Transverse colon (tissue), 4 donors: ENCODE results near the gene HIVEP3. TPM values are rescaled to one million over a fixed set of nuclear protein-coding genes. Genes with fewer than 3 reads are reported as not detected.
A peak's percentile ranks its signal among the peaks of the same experiment; 100 is the strongest.

Experiments used
- DNase-seq: peaks from one replicate; pipeline ENCODE4 v3.0.0-alpha.2; 2019
- H3K27ac ChIP-seq, 4 donors: fragments of 200-600 bp; sonication (generic); 2 replicates each; pipeline ENCODE4 v1.5.1; 2016 to 2018; ENCODE audit warnings: inconsistent platforms in 4 of 4
- H3K27me3 ChIP-seq: fragments of 200-600 bp; sonication (generic); 2 replicates; pipeline ENCODE4 v1.5.1; 2017; ENCODE audit warnings: inconsistent platforms
- H3K36me3 ChIP-seq, 4 donors: fragments of 200-600 bp; sonication (generic); 2 replicates each; pipeline ENCODE4 v1.5.1; 2017 to 2019; ENCODE audit warnings: inconsistent platforms in 4 of 4
- H3K4me1 ChIP-seq, 4 donors: fragments of 200-600 bp; sonication (generic); 2 replicates each; pipeline ENCODE4 v1.5.1; 2017 to 2020; ENCODE audit warnings: inconsistent platforms in 4 of 4
- H3K4me3 ChIP-seq, 4 donors: fragments of 200-600 bp; sonication (generic); 1 replicate in 1 of 4; 2 replicates in 3 of 4; pipeline versions ENCODE4 v1.5.1 to v1.6.1; 2017 to 2019; ENCODE audit warnings: inconsistent platforms in 4 of 4
- H3K9me3 ChIP-seq, 2 donors: fragments of 200-600 bp; sonication (generic); 2 replicates each; pipeline ENCODE4 v1.5.1; 2017 to 2019; ENCODE audit warnings: inconsistent platforms in 2 of 2
- EP300 ChIP-seq: sonication (generic); formaldehyde crosslinking; IDR thresholded peaks from one replicate; pipeline ENCODE4 v1.6.1; 2017; ENCODE audit warnings: antibody characterized with exemption, low read depth
- POLR2A ChIP-seq: fragments of 450-650 bp; IDR thresholded peaks from one replicate; pipeline ENCODE4 v1.6.1; 2016; ENCODE audit warnings: antibody characterized with exemption, mild to moderate bottlenecking, moderate library complexity
- POLR2AphosphoS5 ChIP-seq, 3 donors: sonication (generic); formaldehyde crosslinking; IDR thresholded peaks; one replicate each; pipeline ENCODE4 v1.6.1; 2016; ENCODE audit warnings: antibody characterized with exemption in 3 of 3
- WGBS, 2 donors: methylation state at CpG; one replicate each; pipeline ENCODE4 v1.1.5; 2018; ENCODE audit warnings: low coverage in 1 of 2; 5-methylcytosine and 5-hydroxymethylcytosine counted together
- in situ Hi-C, 4 donors: fragments of 200-750 bp; cut with MboI; loops; one replicate each; pipeline versions ENCODE4 v1.15.0 to v1.15.1; 2017; ENCODE audit warnings: low sequenced_read_pairs in 3 of 4, low pct_ligation_motif_present in 1 of 4, low pct_unique_long_range_greater_than_20kb in 1 of 4
- intact Hi-C: fragments of 100-400 bp; cut with DNase I; formaldehyde crosslinking; loops from one replicate; pipeline ENCODE4 v1.15.1; 2023; ENCODE audit warnings: low total_unique reads
- total RNA-seq, 4 donors: library from RNA; depleted of rRNA; stranded (reverse); fragments of >200 nt; gene quantifications; one replicate each; pipeline ENCODE4 v1.1.0, GENCODE V29; 2016
- TF ChIP-seq, protein P1 (sequence below), 5 experiments: fragments of 200-600 bp in 3 of 5; fragments of 450-650 bp in 2 of 5; sonication (generic) in 3 of 5; IDR thresholded peaks; 1 replicate in 2 of 5; 2 replicates in 3 of 5; pipeline ENCODE4 v1.5.1; 2016 to 2017; ENCODE audit warnings: antibody characterized with exemption in 5 of 5, inconsistent platforms in 3 of 5, mild to moderate bottlenecking in 2 of 5, moderate library complexity in 1 of 5

The HIVEP3 gene
- total RNA-seq, 4 donors from 2014 or later: 3.7 to 15.0 (median 5.2) TPM

GRCh38 chr1:41539418-41539805, 379.3 kb downstream of the HIVEP3 start:
- H3K27ac ChIP-seq: no peak overlapping the region
- peak; percentile 1 for DNase-seq
- no peaks in the 10 kb centered on the region for H3K27me3 ChIP-seq
- H3K36me3 ChIP-seq: no peaks in the 10 kb centered on the region
- in situ Hi-C loops: no loop called here
- intact Hi-C loops: no loop called here
- no peak overlapping the region for H3K4me3 ChIP-seq
- 95 to 100% methylated on average over 4 to 6 of the region's 6 CpGs for WGBS, 2 donors
- H3K4me1 ChIP-seq: peaks cover 0 to 19% (median 14%) of the 10 kb centered on the region in 4 donors
- TF ChIP-seq, protein P1, sequence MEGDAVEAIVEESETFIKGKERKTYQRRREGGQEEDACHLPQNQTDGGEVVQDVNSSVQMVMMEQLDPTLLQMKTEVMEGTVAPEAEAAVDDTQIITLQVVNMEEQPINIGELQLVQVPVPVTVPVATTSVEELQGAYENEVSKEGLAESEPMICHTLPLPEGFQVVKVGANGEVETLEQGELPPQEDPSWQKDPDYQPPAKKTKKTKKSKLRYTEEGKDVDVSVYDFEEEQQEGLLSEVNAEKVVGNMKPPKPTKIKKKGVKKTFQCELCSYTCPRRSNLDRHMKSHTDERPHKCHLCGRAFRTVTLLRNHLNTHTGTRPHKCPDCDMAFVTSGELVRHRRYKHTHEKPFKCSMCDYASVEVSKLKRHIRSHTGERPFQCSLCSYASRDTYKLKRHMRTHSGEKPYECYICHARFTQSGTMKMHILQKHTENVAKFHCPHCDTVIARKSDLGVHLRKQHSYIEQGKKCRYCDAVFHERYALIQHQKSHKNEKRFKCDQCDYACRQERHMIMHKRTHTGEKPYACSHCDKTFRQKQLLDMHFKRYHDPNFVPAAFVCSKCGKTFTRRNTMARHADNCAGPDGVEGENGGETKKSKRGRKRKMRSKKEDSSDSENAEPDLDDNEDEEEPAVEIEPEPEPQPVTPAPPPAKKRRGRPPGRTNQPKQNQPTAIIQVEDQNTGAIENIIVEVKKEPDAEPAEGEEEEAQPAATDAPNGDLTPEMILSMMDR (IDR thresholded peaks at IDR 0.05): no peak
- no peaks in the 10 kb centered on the region for H3K9me3 ChIP-seq

- in situ Hi-C loops: no loop called here
- DNase-seq: peak; percentile 1
- 91 to 92% methylated on average over 2 to 9 of the region's 9 CpGs for WGBS, 2 donors
Observed at GRCh38 chr1:41538741-41539417, 379.8 kb downstream of the HIVEP3 start.

GRCh38 chr1:41537788-41538351, 380.9 kb downstream of the HIVEP3 start:
- no peak overlapping the region for H3K4me3 ChIP-seq
- H3K9me3 ChIP-seq: no peaks in the 10 kb centered on the region
- TF ChIP-seq EP300: no peak
- TF ChIP-seq POLR2AphosphoS5 (IDR thresholded peaks at IDR 0.05): peak in 2 of 3 donors; percentile 13 to 38
- peaks cover 0 to 19% (median 14%) of the 10 kb centered on the region in 4 donors for H3K4me1 ChIP-seq
- 20 to 35% methylated on average over 4 to 10 of the region's 10 CpGs for WGBS, 2 donors
- intact Hi-C loops: no loop called here
- H3K27ac ChIP-seq: no peak overlapping the region
- in situ Hi-C loops: no loop called here
- no peaks in the 10 kb centered on the region for H3K27me3 ChIP-seq
- DNase-seq: peak; percentile 58
- H3K36me3 ChIP-seq: no peaks in the 10 kb centered on the region

More at GRCh38 chr1:41538741-41539417, 379.8 kb downstream of the HIVEP3 start:
- TF ChIP-seq POLR2AphosphoS5 (IDR thresholded peaks at IDR 0.05): no peak
- TF ChIP-seq, protein P1 (IDR thresholded peaks at IDR 0.05): no peak
- Histone ChIP-seq H3K27me3 (no peaks in the 10 kb centered on the region), H3K4me1 (peaks cover 0 to 19% (median 14%) of the 10 kb centered on the region in 4 donors), H3K9me3 (no peaks in the 10 kb centered on the region), H3K27ac (no peak overlapping the region), H3K4me3 (no peak overlapping the region), H3K36me3 (no peaks in the 10 kb centered on the region)
- intact Hi-C loops: no loop called here

DNA sequence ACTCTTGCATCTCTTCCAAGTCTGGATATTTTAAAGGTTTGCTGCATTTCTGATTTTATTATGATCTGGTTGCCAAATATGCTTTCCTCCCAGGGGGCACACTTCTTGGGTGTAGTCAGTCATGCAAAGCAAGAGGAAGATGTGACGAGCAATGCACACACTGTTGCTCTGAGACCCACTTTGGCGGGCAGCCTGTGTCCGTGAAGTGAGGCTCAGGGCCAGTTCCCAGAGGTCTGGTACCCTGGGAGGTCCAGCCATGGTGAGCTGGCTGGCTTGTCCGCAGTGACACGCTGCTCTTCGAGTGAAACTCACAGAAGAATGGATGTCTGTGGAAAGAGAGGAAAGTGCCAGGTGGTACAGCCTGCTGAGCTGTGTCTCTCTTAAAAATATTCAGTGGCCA, 381.5 kb downstream of the HIVEP3 start:
- H3K9me3 ChIP-seq: no peaks in the 10 kb centered on the region
- no peak for DNase-seq
- 65 to 80% methylated on average over 1 to 6 of the region's 6 CpGs for WGBS, 2 donors
- no peaks in the 10 kb centered on the region for H3K36me3 ChIP-seq
- peaks cover 0 to 19% (median 14%) of the 10 kb centered on the region in 4 donors for H3K4me1 ChIP-seq
- intact Hi-C loops (no loop called here), in situ Hi-C loops (no loop called here)
- no peak overlapping the region for H3K27ac ChIP-seq
- no peak overlapping the region for H3K4me3 ChIP-seq
- TF ChIP-seq POLR2AphosphoS5 (IDR thresholded peaks at IDR 0.05) (no peak), EP300 (no peak), POLR2A (no peak)
- TF ChIP-seq, protein P1 (IDR thresholded peaks at IDR 0.05): no peak
- no peaks in the 10 kb centered on the region for H3K27me3 ChIP-seq
